K562 (cell line): Measurements from ENCODE around the gene SIGLEC6. TPM values are rescaled to one million over a fixed set of nuclear protein-coding genes. Genes with fewer than 3 reads are reported as not detected.

Experiments used
- ARHGAP35 ChIP-seq: fragments of 450-650 bp; IDR thresholded peaks from 2 replicates; pipeline ENCODE4 v1.6.1; 2018; ENCODE audit not compliant: partially characterized antibody
- ASH1L ChIP-seq: fragments of 450-650 bp; IDR thresholded peaks from 2 replicates; pipeline ENCODE4 v1.6.1; 2018; ENCODE audit warnings: borderline replicate concordance, mild to moderate bottlenecking, low read depth; ENCODE audit not compliant: partially characterized antibody
- BRD9 ChIP-seq: fragments of 450-650 bp; IDR thresholded peaks from 2 replicates; pipeline ENCODE4 v1.6.1; 2018; ENCODE audit warnings: low read depth; ENCODE audit not compliant: partially characterized antibody
- ELF2 ChIP-seq: fragments of 250-450 bp; sonication (Bioruptor Pico); IDR thresholded peaks from 2 replicates; pipeline ENCODE4 v1.5.0; 2021; ENCODE audit warnings: mild to moderate bottlenecking
- GABPB1 ChIP-seq: sonication (generic); formaldehyde crosslinking; IDR thresholded peaks from 2 replicates; pipeline ENCODE4 v1.8.0; 2022; ENCODE audit warnings: mild to moderate bottlenecking, missing genetic modification reagents
- HCFC1 ChIP-seq: IDR thresholded peaks from 2 replicates; pipeline ENCODE4 v1.6.1; 2012; ENCODE audit warnings: low read depth, low read length, improper control_type of control experiment
- HDGF ChIP-seq: fragments of 450-650 bp; IDR thresholded peaks from 2 replicates; pipeline ENCODE4 v1.6.1; 2016
- LARP7 ChIP-seq: fragments of 450-650 bp; IDR thresholded peaks from 2 replicates; pipeline ENCODE4 v1.6.1; 2016
- MCM2 ChIP-seq: fragments of 450-650 bp; IDR thresholded peaks from 2 replicates; pipeline ENCODE4 v1.6.1; 2017; ENCODE audit warnings: low read depth, mild to moderate bottlenecking
- MCM7 ChIP-seq, 2 experiments: fragments of 450-650 bp; IDR thresholded peaks; 2 replicates each; pipeline ENCODE4 v1.6.1; 2016 to 2018
- NFIC ChIP-seq: fragments of 450-650 bp; IDR thresholded peaks from 2 replicates; pipeline ENCODE4 v1.6.1; 2017; ENCODE audit warnings: mild to moderate bottlenecking, inconsistent platforms
- NFRKB ChIP-seq: fragments of 450-650 bp; IDR thresholded peaks from 2 replicates; pipeline ENCODE4 v1.6.1; 2016; ENCODE audit warnings: low read depth
- POLR2B ChIP-seq: fragments of 450-650 bp; IDR thresholded peaks from 2 replicates; pipeline ENCODE4 v1.6.1; 2018; ENCODE audit warnings: low read depth; ENCODE audit not compliant: partially characterized antibody
- RFX7 ChIP-seq: fragments of 250-450 bp; sonication (Bioruptor Pico); IDR thresholded peaks from 2 replicates; pipeline ENCODE4 v1.5.1; 2021; ENCODE audit warnings: mild to moderate bottlenecking
- RNF219 ChIP-seq: fragments of 250-450 bp; sonication (Bioruptor Pico); IDR thresholded peaks from 2 replicates; pipeline ENCODE4 v1.5.0; 2022; ENCODE audit warnings: mild to moderate bottlenecking
- SMAD4 ChIP-seq: fragments of 250-450 bp; sonication (Bioruptor Pico); conservative IDR thresholded peaks from 2 replicates; pipeline ENCODE4 v1.8.0; 2021; ENCODE audit warnings: inconsistent platforms, mild to moderate bottlenecking, moderate library complexity
- SREBF2 ChIP-seq: sonication (generic); formaldehyde crosslinking; IDR thresholded peaks from 2 replicates; pipeline ENCODE4 v1.4.0; 2020; ENCODE audit warnings: mild to moderate bottlenecking, missing genetic modification reagents
- TAF9B ChIP-seq: fragments of 450-650 bp; IDR thresholded peaks from 2 replicates; pipeline ENCODE4 v1.6.1; 2018; ENCODE audit warnings: mild to moderate bottlenecking; ENCODE audit not compliant: partially characterized antibody
- TOE1 ChIP-seq, 2 experiments: fragments of 450-650 bp in 1 of 2; sonication (generic) in 1 of 2; formaldehyde crosslinking in 1 of 2; IDR thresholded peaks; 2 replicates each; pipeline versions ENCODE4 v1.7.1 to v1.8.0; 2016 to 2022; ENCODE audit warnings: borderline replicate concordance in 2 of 2, mild to moderate bottlenecking in 2 of 2, antibody characterized with exemption in 1 of 2, inconsistent platforms in 1 of 2, low read depth in 1 of 2, missing genetic modification reagents in 1 of 2, moderate library complexity in 1 of 2
- TRIM24 ChIP-seq, 2 experiments: fragments of 450-650 bp; IDR thresholded peaks; 2 replicates each; pipeline ENCODE4 v1.6.1; 2016
- TRIM25 ChIP-seq: fragments of 450-650 bp; IDR thresholded peaks from 2 replicates; pipeline ENCODE4 v1.7.0; 2016; ENCODE audit warnings: borderline replicate concordance
- ZBTB2 ChIP-seq: fragments of 450-650 bp; IDR thresholded peaks from 2 replicates; pipeline ENCODE4 v1.6.1; 2016; ENCODE audit warnings: antibody characterized with exemption
- polyA plus RNA-seq, 8 experiments: library from polyadenylated mRNA; depleted of rRNA in 4 of 8; stranded (reverse) in 5 of 8; unstranded in 3 of 8; fragments of >200 nt; fragmentation: Nextera tagmentation in 2 of 8; fragmentation: Illumina TruSeq in 1 of 8; extraction: Ambion mirVana in 2 of 8; extraction: Trizol in 1 of 8; gene quantifications; 2 replicates each; pipeline versions ENCODE4 v1.2.1 to v1.2.3, GENCODE V29; 2011 to 2014; ENCODE audit warnings: inconsistent platforms in 1 of 8, missing spikeins in 1 of 8
- total RNA-seq, 7 experiments: library from RNA; depleted of rRNA in 6 of 7; stranded (reverse); fragments of >200 nt in 6 of 7; fragmentation: Illumina TruSeq in 2 of 7; extraction: Trizol in 2 of 7; gene quantifications; 2 replicates each; pipeline versions ENCODE4 v1.2.1 to v1.2.3, GENCODE V29; 2011 to 2021; ENCODE audit warnings: low replicate concordance in 1 of 7
- TF ChIP-seq, protein P1 (sequence below): fragments of 250-450 bp; sonication (Bioruptor Pico); IDR thresholded peaks from 2 replicates; pipeline ENCODE4 v1.6.1; 2021; ENCODE audit warnings: mild to moderate bottlenecking
- TF ChIP-seq, protein P2 (sequence below): fragments of 450-650 bp; conservative IDR thresholded peaks from 2 replicates; pipeline ENCODE4 v1.6.1; 2016; ENCODE audit warnings: missing genetic modification characterization, low read depth, mild to moderate bottlenecking, control low read depth, missing compliant biosample characterization

SIGLEC6 gene
- total and polyA plus RNA-seq, 9 of the 15 experiments (the other 6 are each of a cell fraction or from before 2014, with no cell fraction given) = 0.03 to 17.5 (median 0.71) TPM

GRCh38 chr19:51552608-51552995 lies 21.1 kb upstream of the SIGLEC6 start (continued):
- TF ChIP-seq NFRKB = peak; percentile 97
- TF ChIP-seq ARHGAP35 = peak; percentile 81
- TF ChIP-seq ELF2 (CRISPR knock-in tag) = peak; percentile 73
- peak; percentile 98 for TF ChIP-seq TRIM25
- peak; percentile 71; the same call in 1 of the 2 replicates for TF ChIP-seq TOE1 (IDR thresholded peaks at IDR 0.05; ENCODE audit: borderline replicate concordance)
- no peak for TF ChIP-seq TOE1 (CRISPR knock-in tag; IDR thresholded peaks at IDR 0.05; ENCODE audit: borderline replicate concordance, low read depth)
- TF ChIP-seq LARP7 = peak; percentile 95
- TF ChIP-seq RFX7 (CRISPR knock-in tag) = peak; percentile 77
- TF ChIP-seq, protein P1, sequence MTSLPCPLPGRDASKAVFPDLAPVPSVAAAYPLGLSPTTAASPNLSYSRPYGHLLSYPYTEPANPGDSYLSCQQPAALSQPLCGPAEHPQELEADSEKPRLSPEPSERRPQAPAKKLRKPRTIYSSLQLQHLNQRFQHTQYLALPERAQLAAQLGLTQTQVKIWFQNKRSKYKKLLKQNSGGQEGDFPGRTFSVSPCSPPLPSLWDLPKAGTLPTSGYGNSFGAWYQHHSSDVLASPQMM (CRISPR knock-in tag) = no peak
- TF ChIP-seq MCM2 = no peak
- peak; percentile 86 for TF ChIP-seq POLR2B
- TF ChIP-seq ZBTB2 = peak; percentile 57
- TF ChIP-seq BRD9 = peak; percentile 88
- no peak for TF ChIP-seq GABPB1 (CRISPR knock-in tag)
- no peak for TF ChIP-seq SREBF2 (CRISPR knock-in tag)
- no peak for TF ChIP-seq HCFC1
- no peak for TF ChIP-seq SMAD4 (CRISPR knock-in tag)
- peak; percentile 49 for TF ChIP-seq ASH1L
- TF ChIP-seq NFIC = peak; percentile 4; the same call in 1 of the 2 replicates
- TF ChIP-seq HDGF = peak; percentile 76; the same call in 1 of the 2 replicates
- TF ChIP-seq, protein P2, sequence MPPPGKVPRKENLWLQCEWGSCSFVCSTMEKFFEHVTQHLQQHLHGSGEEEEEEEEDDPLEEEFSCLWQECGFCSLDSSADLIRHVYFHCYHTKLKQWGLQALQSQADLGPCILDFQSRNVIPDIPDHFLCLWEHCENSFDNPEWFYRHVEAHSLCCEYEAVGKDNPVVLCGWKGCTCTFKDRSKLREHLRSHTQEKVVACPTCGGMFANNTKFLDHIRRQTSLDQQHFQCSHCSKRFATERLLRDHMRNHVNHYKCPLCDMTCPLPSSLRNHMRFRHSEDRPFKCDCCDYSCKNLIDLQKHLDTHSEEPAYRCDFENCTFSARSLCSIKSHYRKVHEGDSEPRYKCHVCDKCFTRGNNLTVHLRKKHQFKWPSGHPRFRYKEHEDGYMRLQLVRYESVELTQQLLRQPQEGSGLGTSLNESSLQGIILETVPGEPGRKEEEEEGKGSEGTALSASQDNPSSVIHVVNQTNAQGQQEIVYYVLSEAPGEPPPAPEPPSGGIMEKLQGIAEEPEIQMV = no peak
- peak; percentile 68 for TF ChIP-seq TAF9B
- peak; percentile 47; the same call in 1 of the 2 replicates for TF ChIP-seq RNF219 (CRISPR knock-in tag)
- TF ChIP-seq TRIM24 (IDR thresholded peaks at IDR 0.05) = peak; percentile 18 to 20; a peak in 2 of 4 replicates
- TF ChIP-seq MCM7 (IDR thresholded peaks at IDR 0.05) = peak in 1 of 2 experiments; percentile 84; a peak in 1 of 4 replicates
